HepG2 (cell line): ENCODE results near the gene ADAMTSL3. TPM values are rescaled to one million over a fixed set of nuclear protein-coding genes. Genes with fewer than 3 reads are reported as not detected.

Source experiments
- ATAC-seq: fragments of 200-7000 bp; cut with Tn5 transposase; 3 replicates; pipeline ENCODE4 v1.9.1; 2020; ENCODE audit warnings: mild to moderate bottlenecking, moderate library complexity
- BruUV-seq: library from RNA; stranded (reverse); fragments of 400-500 nt; replicated peaks from 2 replicates; lab custom pipeline; 2021; lab: Mats Ljungman, UMichigan
- CTCF ChIA-PET: fragments of 300-600 bp; formaldehyde crosslinking; extraction: SDS; loops from one replicate; lab custom pipeline; 2021; ENCODE audit warnings: low total read pairs, inconsistent platforms, low intra/inter-chr PET ratio; lab: Yijun Ruan, JAX
- POLR2A ChIA-PET: fragments of 350-600 bp; sonication (Branson Sonifier 250); formaldehyde crosslinking; loops from one replicate; lab custom pipeline; 2020; ENCODE audit warnings: antibody characterized with exemption, inconsistent platforms; lab: Yijun Ruan, JAX
- DNase-seq: peaks from one replicate; pipeline ENCODE4 v3.0.0-alpha.2; 2015; ENCODE audit warnings: low spot score
- FAIRE-seq: peaks from 3 replicates; lab custom pipeline; 2011; peaks lifted over from hg19 to GRCh38; lab: Jason Lieb, UNC
- H2AFZ ChIP-seq: one replicate; pipeline ENCODE4 v1.6.1; 2011; ENCODE audit warnings: low read length, inconsistent platforms
- H3K27ac ChIP-seq: fragments of 300-600 bp; 3 replicates; pipeline ENCODE4 v1.8.0; 2011; ENCODE audit warnings: mixed run types, mild to moderate bottlenecking, mixed read lengths, low read length, inconsistent platforms; ENCODE audit not compliant: insufficient read depth; ENCODE audit errors: extremely low read length
- H3K27me3 ChIP-seq, 2 experiments: fragments of 200-600 bp in 1 of 2; 2 replicates in 1 of 2; 3 replicates in 1 of 2; pipeline versions ENCODE4 v1.6.0 to v1.8.0; 2011; ENCODE audit warnings: low read length in 2 of 2, mild to moderate bottlenecking in 2 of 2, moderate library complexity in 2 of 2, inconsistent platforms in 1 of 2; ENCODE audit not compliant: insufficient read depth in 2 of 2, control insufficient read depth in 1 of 2
- H3K36me3 ChIP-seq, 2 experiments: fragments of 200-600 bp in 1 of 2; replicated peaks in 1 of 2; 2 replicates in 1 of 2; 3 replicates in 1 of 2; pipeline versions ENCODE4 v1.5.1 to v1.8.0; 2011; ENCODE audit warnings: low read length in 2 of 2, inconsistent platforms in 1 of 2; ENCODE audit not compliant: insufficient read depth in 2 of 2, control insufficient read depth in 1 of 2
- H3K4me1 ChIP-seq: 2 replicates; pipeline ENCODE4 v1.5.1; 2012; ENCODE audit warnings: low read length, inconsistent platforms; ENCODE audit not compliant: insufficient read depth
- H3K4me2 ChIP-seq: 2 replicates; pipeline ENCODE4 v1.6.0; 2011; ENCODE audit warnings: low read depth, low read length, inconsistent platforms
- H3K4me3 ChIP-seq, 3 experiments: fragments of 200-600 bp in 1 of 3; sonication (generic), shearing (Covaris generic) in 1 of 3; replicated peaks in 1 of 3; 2 replicates each; pipeline ENCODE4 v1.5.1; 2011 to 2016; ENCODE audit warnings: low read length in 3 of 3, inconsistent platforms in 2 of 3, low read depth in 2 of 3, mild to moderate bottlenecking in 2 of 3, control low read depth in 1 of 3, mixed read lengths in 1 of 3; ENCODE audit not compliant: insufficient read depth in 1 of 3
- H3K79me2 ChIP-seq: one replicate; pipeline ENCODE4 v1.6.1; 2011; ENCODE audit warnings: low read length, inconsistent platforms; ENCODE audit not compliant: insufficient read depth
- H3K9ac ChIP-seq: 2 replicates; pipeline ENCODE4 v1.6.0; 2011; ENCODE audit warnings: mild to moderate bottlenecking, low read depth, low read length, inconsistent platforms; ENCODE audit not compliant: insufficient read depth
- H3K9me3 ChIP-seq: 2 replicates; pipeline ENCODE4 v1.5.1; 2012; ENCODE audit warnings: mild to moderate bottlenecking, low read length
- H4K20me1 ChIP-seq: 2 replicates; pipeline ENCODE4 v1.6.0; 2011; ENCODE audit warnings: inconsistent platforms, mild to moderate bottlenecking, low read length, moderate library complexity; ENCODE audit not compliant: insufficient read depth
- CBFB ChIP-seq: sonication (generic); formaldehyde crosslinking; IDR thresholded peaks from 2 replicates; pipeline ENCODE4 v1.4.0; 2020; ENCODE audit warnings: missing genetic modification reagents
- KLF6 ChIP-seq: IDR thresholded peaks from 2 replicates; pipeline ENCODE4 v1.8.0; 2016; ENCODE audit warnings: missing biosample characterization, missing genetic modification reagents
- NFAT5 ChIP-seq: sonication (generic); formaldehyde crosslinking; IDR thresholded peaks from 2 replicates; pipeline ENCODE4 v1.4.0; 2020; ENCODE audit warnings: missing genetic modification reagents
- NFE2 ChIP-seq: sonication (generic); formaldehyde crosslinking; IDR thresholded peaks from 2 replicates; pipeline ENCODE4 v1.4.0; 2020; ENCODE audit warnings: missing genetic modification reagents
- PHF21A ChIP-seq: sonication (generic); formaldehyde crosslinking; IDR thresholded peaks from 2 replicates; pipeline ENCODE4 v1.5.0; 2020; ENCODE audit warnings: mild to moderate bottlenecking, missing genetic modification reagents
- ZNF274 ChIP-seq: sonication (generic); formaldehyde crosslinking; IDR thresholded peaks from 2 replicates; pipeline ENCODE4 v1.5.1; 2020; ENCODE audit warnings: mild to moderate bottlenecking, missing genetic modification reagents
- ZNF431 ChIP-seq: sonication (generic); formaldehyde crosslinking; IDR thresholded peaks from 2 replicates; pipeline ENCODE4 v1.9.0; 2022; ENCODE audit warnings: missing genetic modification reagents, low read depth, mild to moderate bottlenecking, borderline replicate concordance
- ZNF496 ChIP-seq: sonication (generic); formaldehyde crosslinking; IDR thresholded peaks from 2 replicates; pipeline ENCODE4 v1.8.1; 2023; ENCODE audit warnings: mild to moderate bottlenecking, moderate library complexity, missing genetic modification reagents; ENCODE audit not compliant: insufficient replicate concordance
- ZNF749 ChIP-seq: sonication (generic); formaldehyde crosslinking; IDR thresholded peaks from 2 replicates; pipeline ENCODE4 v1.8.0; 2022; ENCODE audit warnings: mild to moderate bottlenecking, missing genetic modification reagents, moderate library complexity, borderline replicate concordance
- ZNF878 ChIP-seq: sonication (generic); formaldehyde crosslinking; IDR thresholded peaks from 2 replicates; pipeline ENCODE4 v1.8.1; 2023; ENCODE audit warnings: mild to moderate bottlenecking, missing genetic modification reagents, moderate library complexity
- WGBS: methylation state at CpG from one replicate; pipeline ENCODE4 v1.1.6; 2017; ENCODE audit warnings: low lambda C conversion rate; 5-methylcytosine and 5-hydroxymethylcytosine counted together
- in situ Hi-C: cut with HindIII; loops from 2 replicates; pipeline ENCODE4 v1.10.0; 2017; ENCODE audit warnings: low pct_unique_long_range_greater_than_20kb; ENCODE audit not compliant: extremely low pct_ligation_motif_present
- intact Hi-C: fragments of 100-400 bp; cut with micrococcal nuclease; formaldehyde crosslinking; loops from one replicate; pipeline ENCODE4 v1.10.0; 2022; ENCODE audit not compliant: unreplicated experiment
- polyA plus RNA-seq, 8 experiments: library from polyadenylated mRNA; depleted of rRNA in 3 of 8; stranded (reverse) in 7 of 8; unstranded in 1 of 8; fragments of >200 nt; fragmentation: Illumina TruSeq in 4 of 8; extraction: Trizol in 4 of 8; gene quantifications; 2 replicates each; pipeline versions ENCODE4 v1.2.1 to v1.2.3, GENCODE V29; 2011 to 2016; ENCODE audit warnings: low read depth in 4 of 8, missing spikeins in 1 of 8, mixed read lengths in 1 of 8; ENCODE audit not compliant: insufficient read depth in 1 of 8
- total RNA-seq, 5 experiments: library from RNA; depleted of rRNA; stranded (reverse); fragments of >200 nt; fragmentation: Illumina TruSeq; extraction: Trizol; gene quantifications; 2 replicates each; pipeline ENCODE4 v1.2.3, GENCODE V29; 2016; ENCODE audit warnings: low read depth in 1 of 5

ADAMTSL3 gene
- total and polyA plus RNA-seq, 2 of the 13 experiments (the other 11 are each of a cell fraction or from before 2014, with no cell fraction given): 0.04 to 0.09 TPM

- Histone ChIP-seq H3K27me3 (no peaks in the 10 kb centered on the region), H3K27ac (no peak overlapping the region), H3K9me3 (no peaks in the 10 kb centered on the region), H4K20me1 (no peaks in the 10 kb centered on the region), H3K4me2 (no peak overlapping the region), H2AFZ (no peak overlapping the region), H3K79me2 (no peaks in the 10 kb centered on the region), H3K9ac (no peak overlapping the region), H3K36me3 (no peaks in the 10 kb centered on the region), H3K4me1 (no peaks in the 10 kb centered on the region), H3K4me3 (no peak overlapping the region)
- intact Hi-C loops: no loop called here
- no peak for TF ChIP-seq PHF21A
- no peak for TF ChIP-seq KLF6 (CRISPR knock-in tag)
- no peak for TF ChIP-seq ZNF431 (CRISPR knock-in tag)
- no peak for TF ChIP-seq ZNF274 (CRISPR knock-in tag)
- TF ChIP-seq NFE2 (CRISPR knock-in tag): no peak
- no peak for TF ChIP-seq CBFB (CRISPR knock-in tag)
- TF ChIP-seq ZNF749 (CRISPR knock-in tag): no peak
- TF ChIP-seq NFAT5 (CRISPR knock-in tag): no peak
- TF ChIP-seq ZNF878 (CRISPR knock-in tag): no peak
- no peak for TF ChIP-seq ZNF496 (CRISPR knock-in tag)
- ChIA-PET CTCF (no interaction called here), POLR2A (no interaction called here)
- DNase-seq (no peak), FAIRE-seq (no peak), ATAC-seq (no peak)
- no TSS peak for BruUV-seq
- in situ Hi-C loops: no loop called here
- 0% methylated on average over 1 of the region's 4 CpGs for WGBS
Observed at GRCh38 chr15:83776986-83777385, 123.1 kb downstream of the ADAMTSL3 start.
